HG02642 (cell line): ENCODE measurements around the gene HSPA4.
"Not testable (repeated sequence)": the region's sequence is repeated elsewhere in the genome, so short reads cannot be mapped to it uniquely, and the experiment has no call there.

Experiments used
- ATAC-seq: cut with Tn5 transposase; IDR thresholded peaks from one replicate; pipeline ENCODE4 v1.9.1; 2021; ENCODE audit warnings: mild to moderate bottlenecking; ENCODE audit not compliant: unreplicated experiment, poor library complexity

HSPA4 gene

GRCh38 chr5:133119233-133119711 lies 67.5 kb downstream of the HSPA4 start:
- ATAC-seq = no peak

- ATAC-seq = no peak
Observed at GRCh38 chr5:133120156-133120750, 68.4 kb downstream of the HSPA4 start.

GRCh38 chr5:133121080-133121479 lies 69.3 kb downstream of the HSPA4 start:
- ATAC-seq = no peak

- no peak for ATAC-seq
Observed at GRCh38 chr5:133121611-133122150, 69.9 kb downstream of the HSPA4 start.

- no peak for ATAC-seq
Observed at GRCh38 chr5:133122711-133123110, 70.9 kb downstream of the HSPA4 start.

GRCh38 chr5:133123297-133123696 lies 71.5 kb downstream of the HSPA4 start:
- no peak for ATAC-seq

- ATAC-seq = no peak
Observed at GRCh38 chr5:133124891-133125290, 73.1 kb downstream of the HSPA4 start.

- ATAC-seq = no peak
Observed at GRCh38 chr5:133128066-133128465, 76.3 kb downstream of the HSPA4 start.

GRCh38 chr5:133129289-133129688 lies 77.5 kb downstream of the HSPA4 start:
- ATAC-seq = no peak

- ATAC-seq = no peak
Observed at GRCh38 chr5:133129950-133130349, 78.1 kb downstream of the HSPA4 start.

GRCh38 chr5:133130387-133131118 lies 78.7 kb downstream of the HSPA4 start:
- ATAC-seq = no peak

- no peak for ATAC-seq
Observed at GRCh38 chr5:133132717-133133116, 80.9 kb downstream of the HSPA4 start.

- not testable (repeated sequence) for ATAC-seq
Observed at GRCh38 chr5:133133241-133133640, 81.4 kb downstream of the HSPA4 start.

GRCh38 chr5:133136890-133137289 lies 85.1 kb downstream of the HSPA4 start:
- ATAC-seq = not testable (repeated sequence)

GRCh38 chr5:133140311-133140710 lies 88.5 kb downstream of the HSPA4 start:
- no peak for ATAC-seq

GRCh38 chr5:133141746-133142145 lies 89.9 kb downstream of the HSPA4 start:
- no peak for ATAC-seq

GRCh38 chr5:133142782-133143181 lies 91.0 kb downstream of the HSPA4 start:
- ATAC-seq = no peak

GRCh38 chr5:133144245-133144981 lies 92.6 kb downstream of the HSPA4 start:
- ATAC-seq = no peak

GRCh38 chr5:133145436-133146170 lies 93.8 kb downstream of the HSPA4 start:
- ATAC-seq = no peak

- ATAC-seq = no peak
Observed at GRCh38 chr5:133147411-133147810, 95.6 kb downstream of the HSPA4 start.
